Measurements from ENCODE around the gene GUCD1.

GUCD1 gene

DNA sequence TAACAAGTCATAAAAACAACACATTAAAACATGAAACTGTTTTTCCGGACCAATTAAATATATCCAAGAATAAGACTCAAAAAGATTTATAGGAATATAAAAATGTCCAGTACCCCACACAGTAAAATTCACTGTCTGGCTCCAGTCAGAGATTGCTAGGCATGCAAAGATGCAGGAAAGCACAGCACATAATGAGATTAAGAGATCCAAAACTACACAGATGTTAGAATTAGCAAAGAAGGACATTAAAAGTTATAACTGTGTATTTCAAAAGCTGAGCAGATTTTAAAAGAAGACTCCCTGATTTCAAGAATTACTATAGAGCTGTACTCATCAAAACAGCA, 24.3 kb upstream of the GUCD1 start (continued):
- no peak for TF ChIP-seq ZSCAN23 (tag by site-specific recombination; IDR thresholded peaks at IDR 0.05)
- TF ChIP-seq, protein P1, sequence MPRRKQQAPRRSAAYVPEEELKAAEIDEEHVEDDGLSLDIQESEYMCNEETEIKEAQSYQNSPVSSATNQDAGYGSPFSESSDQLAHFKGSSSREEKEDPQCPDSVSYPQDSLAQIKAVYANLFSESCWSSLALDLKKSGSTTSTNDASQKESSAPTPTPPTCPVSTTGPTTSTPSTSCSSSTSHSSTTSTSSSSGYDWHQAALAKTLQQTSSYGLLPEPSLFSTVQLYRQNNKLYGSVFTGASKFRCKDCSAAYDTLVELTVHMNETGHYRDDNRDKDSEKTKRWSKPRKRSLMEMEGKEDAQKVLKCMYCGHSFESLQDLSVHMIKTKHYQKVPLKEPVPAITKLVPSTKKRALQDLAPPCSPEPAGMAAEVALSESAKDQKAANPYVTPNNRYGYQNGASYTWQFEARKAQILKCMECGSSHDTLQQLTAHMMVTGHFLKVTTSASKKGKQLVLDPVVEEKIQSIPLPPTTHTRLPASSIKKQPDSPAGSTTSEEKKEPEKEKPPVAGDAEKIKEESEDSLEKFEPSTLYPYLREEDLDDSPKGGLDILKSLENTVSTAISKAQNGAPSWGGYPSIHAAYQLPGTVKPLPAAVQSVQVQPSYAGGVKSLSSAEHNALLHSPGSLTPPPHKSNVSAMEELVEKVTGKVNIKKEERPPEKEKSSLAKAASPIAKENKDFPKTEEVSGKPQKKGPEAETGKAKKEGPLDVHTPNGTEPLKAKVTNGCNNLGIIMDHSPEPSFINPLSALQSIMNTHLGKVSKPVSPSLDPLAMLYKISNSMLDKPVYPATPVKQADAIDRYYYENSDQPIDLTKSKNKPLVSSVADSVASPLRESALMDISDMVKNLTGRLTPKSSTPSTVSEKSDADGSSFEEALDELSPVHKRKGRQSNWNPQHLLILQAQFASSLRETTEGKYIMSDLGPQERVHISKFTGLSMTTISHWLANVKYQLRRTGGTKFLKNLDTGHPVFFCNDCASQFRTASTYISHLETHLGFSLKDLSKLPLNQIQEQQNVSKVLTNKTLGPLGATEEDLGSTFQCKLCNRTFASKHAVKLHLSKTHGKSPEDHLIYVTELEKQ (tag by site-specific recombination; IDR thresholded peaks at IDR 0.05; ENCODE audit: borderline replicate concordance) = peak; percentile 2; the same call in 1 of the 2 replicates

DNA sequence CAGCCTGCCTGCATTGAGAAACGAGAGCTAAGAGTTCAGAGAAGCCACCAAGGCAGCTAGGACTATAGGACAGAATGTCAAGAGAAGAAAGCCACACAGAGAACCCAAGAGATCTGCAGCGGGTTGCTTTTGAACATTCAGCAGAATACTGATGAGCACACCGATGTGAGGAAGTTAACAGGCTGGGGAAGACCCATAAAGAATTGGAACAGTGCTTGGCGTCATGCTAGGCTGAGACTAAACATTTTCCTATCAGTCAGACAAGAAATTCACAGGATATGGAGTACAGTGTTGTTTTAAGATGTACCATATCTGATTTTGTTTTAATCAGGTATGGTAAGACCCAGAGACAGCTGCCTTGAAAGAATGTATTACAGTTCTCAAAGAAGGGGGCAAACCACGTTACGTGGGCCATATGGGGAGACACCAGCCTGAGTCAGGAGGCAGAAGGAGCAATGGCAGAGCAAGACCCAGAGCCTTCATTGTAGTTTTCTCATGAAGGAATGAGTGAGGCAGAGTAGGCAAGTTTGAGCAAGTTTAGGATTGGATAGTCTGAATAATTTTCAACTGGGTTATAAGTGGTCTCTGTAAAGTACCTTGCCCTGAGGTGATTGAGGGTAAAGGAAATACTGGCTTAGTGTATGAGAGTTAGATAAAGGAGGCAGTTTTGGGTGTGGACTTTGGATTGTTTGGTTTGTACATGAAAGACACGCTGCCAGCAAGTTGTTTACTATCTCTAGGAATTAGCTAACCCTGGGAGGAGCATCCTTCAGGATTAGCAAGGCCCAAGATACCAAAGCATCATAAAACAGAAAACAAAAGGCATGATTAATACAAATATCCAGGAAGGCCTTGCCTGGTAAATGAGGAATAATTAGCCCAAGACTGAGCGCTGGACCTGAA, 23.7 kb upstream of the GUCD1 start:
- CTCF ChIA-PET = interaction anchor here (0.7 kb wide), 1 partner anchor 56 kb away, joined by 3 read pairs; no protein-coding TSS in a partner anchor
- H3K36me3 ChIP-seq (ENCODE audit: control insufficient read depth in 2 of 2, insufficient read depth in 1 of 2, low read length in 2 of 2) = peaks cover 24% of the 10 kb centered on the region in 2 experiments
- no peaks in the 10 kb centered on the region for H3K9me3 ChIP-seq (ENCODE audit: control insufficient read depth, insufficient read depth, low read depth, low read length)
- H3K4me3 ChIP-seq (ENCODE audit: low read depth, low read length) = no peak overlapping the region
- H3K4me1 ChIP-seq (ENCODE audit: control insufficient read depth, insufficient read depth, low read length) = peaks cover 9% of the 10 kb centered on the region
- POLR2A ChIA-PET = interaction anchor here (2.0 kb wide), 1 partner anchor 23 kb away, joined by 4 read pairs; the partner anchor contains the start of gene GUCD1
- H3K27ac ChIP-seq (ENCODE audit: extremely low read depth, low read depth, low read length) = peak overlapping the region; percentile 39
- TF ChIP-seq, protein P2, sequence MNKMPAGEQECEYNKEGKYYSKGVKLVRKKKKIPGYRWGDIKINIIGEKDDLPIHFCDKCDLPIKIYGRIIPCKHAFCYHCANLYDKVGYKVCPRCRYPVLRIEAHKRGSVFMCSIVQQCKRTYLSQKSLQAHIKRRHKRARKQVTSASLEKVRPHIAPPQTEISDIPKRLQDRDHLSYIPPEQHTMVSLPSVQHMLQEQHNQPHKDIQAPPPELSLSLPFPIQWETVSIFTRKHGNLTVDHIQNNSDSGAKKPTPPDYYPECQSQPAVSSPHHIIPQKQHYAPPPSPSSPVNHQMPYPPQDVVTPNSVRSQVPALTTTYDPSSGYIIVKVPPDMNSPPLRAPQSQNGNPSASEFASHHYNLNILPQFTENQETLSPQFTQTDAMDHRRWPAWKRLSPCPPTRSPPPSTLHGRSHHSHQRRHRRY (tag by site-specific recombination; IDR thresholded peaks at IDR 0.05) = 0 out of 2 replicates have a peak, but pooled peaks have one; percentile 24
- TF ChIP-seq ZNF121 (tag by site-specific recombination; IDR thresholded peaks at IDR 0.05) = 0 out of 2 replicates have a peak, but pooled peaks have one; percentile 43
- peak; percentile 69 for TF ChIP-seq ZNF629 (tag by site-specific recombination; IDR thresholded peaks at IDR 0.05)
- TF ChIP-seq ZNF48 (tag by site-specific recombination; IDR thresholded peaks at IDR 0.05) = no peak
- TF ChIP-seq ZNF830 (tag by site-specific recombination; IDR thresholded peaks at IDR 0.05; ENCODE audit: low read depth) = no peak
- no peak for TF ChIP-seq ZNF239 (tag by site-specific recombination; IDR thresholded peaks at IDR 0.05)
- TF ChIP-seq SP7 (tag by site-specific recombination; IDR thresholded peaks at IDR 0.05) = peak; percentile 73
- TF ChIP-seq IKZF3 (tag by site-specific recombination; IDR thresholded peaks at IDR 0.05) = 0 out of 2 replicates have a peak, but pooled peaks have one; percentile 47
- no peak for TF ChIP-seq PRDM1 (tag by site-specific recombination; IDR thresholded peaks at IDR 0.05)
- TF ChIP-seq SCRT1 (tag by site-specific recombination; IDR thresholded peaks at IDR 0.05; ENCODE audit: borderline replicate concordance) = 0 out of 2 replicates have a peak, but pooled peaks have one; percentile 33
- no peak; the same call in none of the 2 replicates for TF ChIP-seq ZNF2 (tag by site-specific recombination; IDR thresholded peaks at IDR 0.05)
- no peak for TF ChIP-seq ZNF184 (tag by site-specific recombination; IDR thresholded peaks at IDR 0.05)
- TF ChIP-seq BCL11A (tag by site-specific recombination; IDR thresholded peaks at IDR 0.05; ENCODE audit: low read depth) = peak; percentile 60; the same call in 1 of the 2 replicates
- TF ChIP-seq, protein P3, sequence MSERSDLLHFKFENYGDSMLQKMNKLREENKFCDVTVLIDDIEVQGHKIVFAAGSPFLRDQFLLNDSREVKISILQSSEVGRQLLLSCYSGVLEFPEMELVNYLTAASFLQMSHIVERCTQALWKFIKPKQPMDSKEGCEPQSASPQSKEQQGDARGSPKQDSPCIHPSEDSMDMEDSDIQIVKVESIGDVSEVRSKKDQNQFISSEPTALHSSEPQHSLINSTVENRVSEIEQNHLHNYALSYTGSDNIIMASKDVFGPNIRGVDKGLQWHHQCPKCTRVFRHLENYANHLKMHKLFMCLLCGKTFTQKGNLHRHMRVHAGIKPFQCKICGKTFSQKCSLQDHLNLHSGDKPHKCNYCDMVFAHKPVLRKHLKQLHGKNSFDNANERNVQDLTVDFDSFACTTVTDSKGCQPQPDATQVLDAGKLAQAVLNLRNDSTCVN (tag by site-specific recombination; optimal IDR thresholded peaks at IDR 0.05) = no peak
- TF ChIP-seq, protein P4, sequence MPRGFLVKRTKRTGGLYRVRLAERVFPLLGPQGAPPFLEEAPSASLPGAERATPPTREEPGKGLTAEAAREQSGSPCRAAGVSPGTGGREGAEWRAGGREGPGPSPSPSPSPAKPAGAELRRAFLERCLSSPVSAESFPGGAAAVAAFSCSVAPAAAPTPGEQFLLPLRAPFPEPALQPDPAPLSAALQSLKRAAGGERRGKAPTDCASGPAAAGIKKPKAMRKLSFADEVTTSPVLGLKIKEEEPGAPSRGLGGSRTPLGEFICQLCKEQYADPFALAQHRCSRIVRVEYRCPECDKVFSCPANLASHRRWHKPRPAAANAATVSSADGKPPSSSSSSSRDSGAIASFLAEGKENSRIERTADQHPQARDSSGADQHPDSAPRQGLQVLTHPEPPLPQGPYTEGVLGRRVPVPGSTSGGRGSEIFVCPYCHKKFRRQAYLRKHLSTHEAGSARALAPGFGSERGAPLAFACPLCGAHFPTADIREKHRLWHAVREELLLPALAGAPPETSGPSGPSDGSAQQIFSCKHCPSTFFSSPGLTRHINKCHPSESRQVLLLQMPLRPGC (tag by site-specific recombination; IDR thresholded peaks at IDR 0.05) = peak; percentile 74
- peak; percentile 47 for TF ChIP-seq ZBTB8A (tag by site-specific recombination; IDR thresholded peaks at IDR 0.05)
- peak; percentile 51; the same call in 1 of the 2 replicates for TF ChIP-seq ZNF366 (tag by site-specific recombination; conservative IDR thresholded peaks at IDR 0.05)
- TF ChIP-seq ZBTB48 (tag by site-specific recombination; IDR thresholded peaks at IDR 0.05) = no peak
- TF ChIP-seq ZIC2 (tag by site-specific recombination; IDR thresholded peaks at IDR 0.05) = no peak
- no peak for TF ChIP-seq ZNF555 (tag by site-specific recombination; conservative IDR thresholded peaks at IDR 0.05)
- no peak for TF ChIP-seq ZNF571 (tag by site-specific recombination; IDR thresholded peaks at IDR 0.05)
- TF ChIP-seq ZNF37A (tag by site-specific recombination; IDR thresholded peaks at IDR 0.05) = no peak
- TF ChIP-seq ZNF600 (tag by site-specific recombination; IDR thresholded peaks at IDR 0.05) = peak; percentile 89
- no peak for TF ChIP-seq ZNF10 (tag by site-specific recombination; IDR thresholded peaks at IDR 0.05)
- TF ChIP-seq ZNF404 (tag by site-specific recombination; IDR thresholded peaks at IDR 0.05) = no peak
- no peak for TF ChIP-seq ZNF521 (tag by site-specific recombination; IDR thresholded peaks at IDR 0.05)
- TF ChIP-seq ZNF777 (tag by site-specific recombination; IDR thresholded peaks at IDR 0.05; ENCODE audit: borderline replicate concordance) = no peak
